HG03342 (cell line): ENCODE data around the gene AQP9.
"Not testable (repeated sequence)": the region's sequence is repeated elsewhere in the genome, so short reads cannot be mapped to it uniquely, and the experiment has no call there.

ENCODE experiments used
- ATAC-seq: cut with Tn5 transposase; IDR thresholded peaks from one replicate; pipeline ENCODE4 v1.9.1; 2021; ENCODE audit warnings: mild to moderate bottlenecking, moderate library complexity; ENCODE audit not compliant: unreplicated experiment

AQP9 gene

GRCh38 chr15:58138106-58138505 lies at the start of gene AQP9:
Gene AQP9 (plus strand): TSS chr15:58138381. CDS start chr15:58138566, 185 bp downstream.
- no peak for ATAC-seq

- ATAC-seq = no peak
These were observed 42.8 kb upstream of the AQP9 start for GRCh38 chr15:58095415-58095814.

GRCh38 chr15:58096529-58097084 lies 41.6 kb upstream of the AQP9 start:
- ATAC-seq = no peak

- no peak for ATAC-seq
These were observed 34.7 kb upstream of the AQP9 start for GRCh38 chr15:58103482-58103881.

- no peak for ATAC-seq
These were observed 30.1 kb upstream of the AQP9 start for GRCh38 chr15:58108117-58108516.

GRCh38 chr15:58109419-58109818 lies 28.8 kb upstream of the AQP9 start:
- no peak for ATAC-seq

GRCh38 chr15:58110999-58111717 lies 27.0 kb upstream of the AQP9 start:
- ATAC-seq = no peak

GRCh38 chr15:58111718-58112104 lies 26.5 kb upstream of the AQP9 start:
- no peak for ATAC-seq

GRCh38 chr15:58113358-58113757 lies 24.8 kb upstream of the AQP9 start:
- not testable (repeated sequence) for ATAC-seq

- ATAC-seq = no peak
These were observed 23.8 kb upstream of the AQP9 start for GRCh38 chr15:58114388-58114787.

- ATAC-seq = no peak
These were observed 23.4 kb upstream of the AQP9 start for GRCh38 chr15:58114812-58115211.

- no peak for ATAC-seq
These were observed 22.5 kb upstream of the AQP9 start for GRCh38 chr15:58115692-58116091.

GRCh38 chr15:58117619-58118018 lies 20.6 kb upstream of the AQP9 start:
- ATAC-seq = no peak

- no peak for ATAC-seq
These were observed 19.9 kb upstream of the AQP9 start for GRCh38 chr15:58118272-58118671.

GRCh38 chr15:58119016-58119415 lies 19.2 kb upstream of the AQP9 start:
- no peak for ATAC-seq

GRCh38 chr15:58124585-58124984 lies 13.6 kb upstream of the AQP9 start:
- ATAC-seq = no peak

- no peak for ATAC-seq
These were observed 12.8 kb upstream of the AQP9 start for GRCh38 chr15:58125333-58125732.

- ATAC-seq = no peak
These were observed 3.3 kb upstream of the AQP9 start for GRCh38 chr15:58134886-58135285.

- no peak for ATAC-seq
These were observed 2.5 kb upstream of the AQP9 start for GRCh38 chr15:58135511-58136174.

GRCh38 chr15:58136731-58137130 lies 1.4 kb upstream of the AQP9 start:
- ATAC-seq = no peak

- ATAC-seq = no peak
These were observed 495 bp upstream of the AQP9 start for GRCh38 chr15:58137686-58138085.

GRCh38 chr15:58139276-58139988 lies 1.3 kb downstream of the AQP9 start:
- no peak for ATAC-seq
